ENCODE measurements around the gene NEDD4L. TPM values are rescaled to one million over a fixed set of nuclear protein-coding genes. Genes with fewer than 3 reads are reported as not detected.
"Not testable (repeated sequence)": the region's sequence is repeated elsewhere in the genome, so short reads cannot be mapped to it uniquely, and the experiment has no call there.

The NEDD4L gene
- 55.3 TPM for total RNA-seq

- peak; percentile 94 for DNase-seq
These were observed at the start of gene NEDD4L for GRCh38 chr18:58043491-58044369. TSS of gene NEDD4L (plus strand) at chr18:58044226. CDS start at chr18:58044661, 435 bp downstream.

GRCh38 chr18:57995331-57995730 lies 48.7 kb upstream of the NEDD4L start:
- DNase-seq = no peak

GRCh38 chr18:57996894-57997293 lies 47.1 kb upstream of the NEDD4L start:
- DNase-seq = not testable (repeated sequence)

GRCh38 chr18:57997820-57998219 lies 46.2 kb upstream of the NEDD4L start:
- DNase-seq = no peak

- no peak for DNase-seq
These were observed 45.6 kb upstream of the NEDD4L start for GRCh38 chr18:57998461-57998860.

GRCh38 chr18:58004317-58004716 lies 39.7 kb upstream of the NEDD4L start:
- no peak for DNase-seq

- DNase-seq = no peak
These were observed 39.0 kb upstream of the NEDD4L start for GRCh38 chr18:58005011-58005410.

GRCh38 chr18:58005885-58006523 lies 38.0 kb upstream of the NEDD4L start:
- DNase-seq = no peak

GRCh38 chr18:58009166-58009565 lies 34.9 kb upstream of the NEDD4L start:
- peak; percentile 39 for DNase-seq

- no peak for DNase-seq
These were observed 33.8 kb upstream of the NEDD4L start for GRCh38 chr18:58010265-58010664.

GRCh38 chr18:58012356-58012755 lies 31.7 kb upstream of the NEDD4L start:
- DNase-seq = no peak

- peak; percentile 25 for DNase-seq
These were observed 30.5 kb upstream of the NEDD4L start for GRCh38 chr18:58013241-58014211.

GRCh38 chr18:58015065-58015780 lies 28.8 kb upstream of the NEDD4L start:
- DNase-seq = no peak

- DNase-seq = no peak
These were observed 26.8 kb upstream of the NEDD4L start for GRCh38 chr18:58017267-58017666.

- DNase-seq = no peak
These were observed 23.4 kb upstream of the NEDD4L start for GRCh38 chr18:58020567-58021107.

- DNase-seq = no peak
These were observed 22.5 kb upstream of the NEDD4L start for GRCh38 chr18:58021504-58021903.

GRCh38 chr18:58023108-58023507 lies 20.9 kb upstream of the NEDD4L start:
- DNase-seq = no peak

- peak; percentile 58 for DNase-seq
These were observed 19.9 kb upstream of the NEDD4L start for GRCh38 chr18:58024139-58024538.

GRCh38 chr18:58025205-58025604 lies 18.8 kb upstream of the NEDD4L start:
- no peak for DNase-seq

- DNase-seq = no peak
These were observed 18.3 kb upstream of the NEDD4L start for GRCh38 chr18:58025733-58026132.

GRCh38 chr18:58026395-58026794 lies 17.6 kb upstream of the NEDD4L start:
- no peak for DNase-seq
